Measurements from ENCODE around the gene KCNA10.
A peak's percentile ranks its signal among the peaks of the same experiment; 100 is the strongest.

The KCNA10 gene

GRCh38 chr1:110541906-110542395 lies 23.0 kb upstream of the KCNA10 start (continued):
- TF ChIP-seq ZNF280D (tag by site-specific recombination; IDR thresholded peaks at IDR 0.05) (no peak), SCRT1 (tag by site-specific recombination; IDR thresholded peaks at IDR 0.05; ENCODE audit: borderline replicate concordance) (no peak)

DNA sequence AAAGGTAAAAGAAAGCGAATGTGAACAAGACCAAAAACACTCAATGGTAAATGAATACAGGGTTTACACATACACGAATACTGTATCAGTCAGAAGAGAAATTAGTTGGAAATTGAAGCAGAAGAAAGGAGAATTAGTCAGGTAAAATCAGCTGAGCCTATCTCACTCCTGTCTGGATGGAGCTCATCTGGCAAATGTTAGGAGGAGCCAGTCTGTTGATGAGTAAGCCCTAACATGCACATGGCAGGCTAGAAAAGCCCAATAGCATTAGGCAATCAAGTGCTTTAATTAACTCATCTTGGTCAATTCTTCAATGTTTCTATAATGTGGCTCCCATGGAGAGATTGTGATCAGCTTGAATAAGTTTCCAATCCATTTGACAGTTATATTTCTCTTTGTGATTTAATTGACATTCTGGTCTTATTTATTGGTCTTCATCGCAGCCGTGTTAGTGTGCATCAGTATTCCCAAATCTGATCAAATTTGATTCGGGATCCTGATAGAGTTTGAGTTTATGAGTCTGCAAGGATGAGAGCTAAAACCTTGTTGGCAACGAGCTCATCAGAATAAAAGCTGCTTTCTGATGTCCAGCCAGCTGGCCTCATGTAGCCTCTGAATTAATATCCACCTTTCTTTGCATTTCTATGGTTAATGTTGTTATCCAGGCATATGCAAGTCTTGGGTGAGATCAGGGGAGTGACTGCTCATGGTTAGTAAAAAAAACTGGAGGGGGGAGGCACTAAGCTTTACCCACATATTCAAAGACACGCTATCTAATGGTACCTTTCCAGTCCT lies 22.1 kb upstream of the KCNA10 start:
- Histone ChIP-seq H3K27ac (ENCODE audit: extremely low read depth, low read depth, low read length) (no peak overlapping the region), H3K4me1 (ENCODE audit: control insufficient read depth, insufficient read depth, low read length) (no peaks in the 10 kb centered on the region), H3K4me3 (ENCODE audit: low read depth, low read length) (no peak overlapping the region), H3K9me3 (ENCODE audit: control insufficient read depth, insufficient read depth, low read depth, low read length) (no peaks in the 10 kb centered on the region), H3K36me3 (ENCODE audit: control insufficient read depth in 2 of 2, insufficient read depth in 1 of 2, low read length in 2 of 2) (no peaks in the 10 kb centered on the region)
- ChIA-PET POLR2A (no interaction called here), CTCF (interaction anchor here (0.5 to 2.1 kb wide), 6 partner anchors 17 to 380 kb away, joined by 3 to 13 read pairs (median 4); partner anchors contain the start of gene KCNA2)
- TF ChIP-seq ZSCAN23 (tag by site-specific recombination; IDR thresholded peaks at IDR 0.05) (no peak), ZNF335 (tag by site-specific recombination; conservative IDR thresholded peaks at IDR 0.05) (0 out of 2 replicates have a peak, but pooled peaks have one; percentile 22), ZNF501 (tag by site-specific recombination; IDR thresholded peaks at IDR 0.05) (no peak)

GRCh38 chr1:110538921-110539320 lies 19.9 kb upstream of the KCNA10 start:
- CTCF ChIA-PET, result interaction anchor here (1.3 to 7.1 kb wide), 4 partner anchors 12 to 43 kb away, joined by 3 to 47 read pairs (median 6); no protein-coding TSS in a partner anchor
- TF ChIP-seq ZNF555 (tag by site-specific recombination; conservative IDR thresholded peaks at IDR 0.05) (no peak), ATF2 (tag by site-specific recombination; IDR thresholded peaks at IDR 0.05; ENCODE audit: low read depth) (no peak)
- TF ChIP-seq, protein P1, sequence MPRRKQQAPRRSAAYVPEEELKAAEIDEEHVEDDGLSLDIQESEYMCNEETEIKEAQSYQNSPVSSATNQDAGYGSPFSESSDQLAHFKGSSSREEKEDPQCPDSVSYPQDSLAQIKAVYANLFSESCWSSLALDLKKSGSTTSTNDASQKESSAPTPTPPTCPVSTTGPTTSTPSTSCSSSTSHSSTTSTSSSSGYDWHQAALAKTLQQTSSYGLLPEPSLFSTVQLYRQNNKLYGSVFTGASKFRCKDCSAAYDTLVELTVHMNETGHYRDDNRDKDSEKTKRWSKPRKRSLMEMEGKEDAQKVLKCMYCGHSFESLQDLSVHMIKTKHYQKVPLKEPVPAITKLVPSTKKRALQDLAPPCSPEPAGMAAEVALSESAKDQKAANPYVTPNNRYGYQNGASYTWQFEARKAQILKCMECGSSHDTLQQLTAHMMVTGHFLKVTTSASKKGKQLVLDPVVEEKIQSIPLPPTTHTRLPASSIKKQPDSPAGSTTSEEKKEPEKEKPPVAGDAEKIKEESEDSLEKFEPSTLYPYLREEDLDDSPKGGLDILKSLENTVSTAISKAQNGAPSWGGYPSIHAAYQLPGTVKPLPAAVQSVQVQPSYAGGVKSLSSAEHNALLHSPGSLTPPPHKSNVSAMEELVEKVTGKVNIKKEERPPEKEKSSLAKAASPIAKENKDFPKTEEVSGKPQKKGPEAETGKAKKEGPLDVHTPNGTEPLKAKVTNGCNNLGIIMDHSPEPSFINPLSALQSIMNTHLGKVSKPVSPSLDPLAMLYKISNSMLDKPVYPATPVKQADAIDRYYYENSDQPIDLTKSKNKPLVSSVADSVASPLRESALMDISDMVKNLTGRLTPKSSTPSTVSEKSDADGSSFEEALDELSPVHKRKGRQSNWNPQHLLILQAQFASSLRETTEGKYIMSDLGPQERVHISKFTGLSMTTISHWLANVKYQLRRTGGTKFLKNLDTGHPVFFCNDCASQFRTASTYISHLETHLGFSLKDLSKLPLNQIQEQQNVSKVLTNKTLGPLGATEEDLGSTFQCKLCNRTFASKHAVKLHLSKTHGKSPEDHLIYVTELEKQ (tag by site-specific recombination; IDR thresholded peaks at IDR 0.05; ENCODE audit: borderline replicate concordance), result no peak
- POLR2A ChIA-PET, result no interaction called here
- no peak overlapping the region for H3K4me3 ChIP-seq (ENCODE audit: low read depth, low read length)
- H3K36me3 ChIP-seq (ENCODE audit: control insufficient read depth in 2 of 2, insufficient read depth in 1 of 2, low read length in 2 of 2), result no peaks in the 10 kb centered on the region
- H3K4me1 ChIP-seq (ENCODE audit: control insufficient read depth, insufficient read depth, low read length), result no peaks in the 10 kb centered on the region
- H3K27ac ChIP-seq (ENCODE audit: extremely low read depth, low read depth, low read length), result no peak overlapping the region
- no peaks in the 10 kb centered on the region for H3K9me3 ChIP-seq (ENCODE audit: control insufficient read depth, insufficient read depth, low read depth, low read length)

DNA sequence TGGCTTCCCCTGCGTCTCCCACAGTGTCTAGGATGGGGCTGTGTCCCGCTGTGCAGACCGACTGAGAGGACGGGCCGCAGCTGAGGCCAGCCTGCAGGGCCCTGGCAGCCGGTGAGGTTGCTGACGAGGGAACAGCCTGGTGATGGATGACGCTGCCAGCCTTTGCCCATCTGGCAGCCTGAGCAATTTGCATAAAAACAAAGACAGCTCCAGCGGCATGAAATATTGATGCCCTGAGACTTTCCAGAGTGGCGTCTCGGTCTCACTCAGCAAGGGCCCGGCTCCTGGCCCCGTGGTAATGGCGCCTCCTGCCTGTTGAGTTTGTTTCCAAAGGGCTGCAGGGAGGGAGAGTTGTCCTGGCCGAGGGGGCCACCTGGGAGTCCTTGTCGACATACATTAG lies 19.1 kb upstream of the KCNA10 start:
- CTCF ChIA-PET, result interaction anchor here (0.5 to 7.1 kb wide), 2 partner anchors 15 to 214 kb away, joined by 5 to 47 read pairs; no protein-coding TSS in a partner anchor
- Histone ChIP-seq H3K4me1 (ENCODE audit: control insufficient read depth, insufficient read depth, low read length) (no peaks in the 10 kb centered on the region), H3K9me3 (ENCODE audit: control insufficient read depth, insufficient read depth, low read depth, low read length) (no peaks in the 10 kb centered on the region), H3K27ac (ENCODE audit: extremely low read depth, low read depth, low read length) (no peak overlapping the region), H3K4me3 (ENCODE audit: low read depth, low read length) (no peak overlapping the region), H3K36me3 (ENCODE audit: control insufficient read depth in 2 of 2, insufficient read depth in 1 of 2, low read length in 2 of 2) (no peaks in the 10 kb centered on the region)
- POLR2A ChIA-PET, result no interaction called here
- TF ChIP-seq ZNF266 (tag by site-specific recombination; IDR thresholded peaks at IDR 0.05; ENCODE audit: low read depth) (no peak), IKZF3 (tag by site-specific recombination; IDR thresholded peaks at IDR 0.05) (no peak), ZFP37 (tag by site-specific recombination; IDR thresholded peaks at IDR 0.05) (no peak), ZNF280D (tag by site-specific recombination; IDR thresholded peaks at IDR 0.05) (no peak), ZBTB1 (tag by site-specific recombination; IDR thresholded peaks at IDR 0.05) (no peak), FEZF1 (tag by site-specific recombination; IDR thresholded peaks at IDR 0.05) (no peak)
- TF ChIP-seq, protein P2, sequence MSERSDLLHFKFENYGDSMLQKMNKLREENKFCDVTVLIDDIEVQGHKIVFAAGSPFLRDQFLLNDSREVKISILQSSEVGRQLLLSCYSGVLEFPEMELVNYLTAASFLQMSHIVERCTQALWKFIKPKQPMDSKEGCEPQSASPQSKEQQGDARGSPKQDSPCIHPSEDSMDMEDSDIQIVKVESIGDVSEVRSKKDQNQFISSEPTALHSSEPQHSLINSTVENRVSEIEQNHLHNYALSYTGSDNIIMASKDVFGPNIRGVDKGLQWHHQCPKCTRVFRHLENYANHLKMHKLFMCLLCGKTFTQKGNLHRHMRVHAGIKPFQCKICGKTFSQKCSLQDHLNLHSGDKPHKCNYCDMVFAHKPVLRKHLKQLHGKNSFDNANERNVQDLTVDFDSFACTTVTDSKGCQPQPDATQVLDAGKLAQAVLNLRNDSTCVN (tag by site-specific recombination; optimal IDR thresholded peaks at IDR 0.05), result no peak
